Loucy (cell line): ENCODE data around the gene TNIP2.

ENCODE experiments used
- H2AFZ ChIP-seq: fragments of 200-600 bp; sonication (generic); 2 replicates; pipeline ENCODE4 v1.6.0; 2016; ENCODE audit warnings: antibody characterized with exemption, mild to moderate bottlenecking, low read length, moderate library complexity
- H3F3A ChIP-seq: fragments of 200-600 bp; 2 replicates; pipeline ENCODE4 v1.6.0; 2016; ENCODE audit warnings: antibody characterized with exemption, low read depth, mild to moderate bottlenecking
- H3K27me3 ChIP-seq: fragments of 200-600 bp; sonication (generic); 2 replicates; pipeline ENCODE4 v1.6.1; 2014; ENCODE audit warnings: low read length, mild to moderate bottlenecking; ENCODE audit not compliant: insufficient read depth, poor library complexity, severe bottlenecking
- H3K36me3 ChIP-seq: fragments of 200-600 bp; sonication (generic); 2 replicates; pipeline ENCODE4 v1.6.1; 2016; ENCODE audit warnings: low read length; ENCODE audit not compliant: insufficient read depth
- H3K4me1 ChIP-seq: fragments of 200-600 bp; sonication (generic); 2 replicates; pipeline ENCODE4 v1.5.1; 2014; ENCODE audit warnings: low read length, mild to moderate bottlenecking; ENCODE audit not compliant: insufficient read depth, poor library complexity, severe bottlenecking
- H3K4me2 ChIP-seq: fragments of 200-600 bp; sonication (generic); 2 replicates; pipeline ENCODE4 v1.6.0; 2014; ENCODE audit warnings: antibody characterized with exemption, low read length, low read depth, mild to moderate bottlenecking; ENCODE audit not compliant: poor library complexity, severe bottlenecking
- H3K4me3 ChIP-seq: fragments of 200-600 bp; sonication (generic); 2 replicates; pipeline ENCODE4 v1.5.1; 2014; ENCODE audit warnings: low read length, mild to moderate bottlenecking, mixed read lengths; ENCODE audit not compliant: poor library complexity, severe bottlenecking
- H3K79me2 ChIP-seq: fragments of 200-600 bp; sonication (generic); 2 replicates; pipeline ENCODE4 v1.6.1; 2014; ENCODE audit warnings: low read length; ENCODE audit not compliant: insufficient read depth
- H3K9ac ChIP-seq: fragments of 200-600 bp; sonication (generic); 2 replicates; pipeline ENCODE4 v1.6.0; 2014; ENCODE audit warnings: mild to moderate bottlenecking, low read depth, low read length, moderate library complexity; ENCODE audit not compliant: poor library complexity, severe bottlenecking
- H3K9me2 ChIP-seq: fragments of 200-600 bp; sonication (generic); replicated peaks from 2 replicates; pipeline ENCODE4 v1.6.1; 2016; ENCODE audit warnings: low read depth, low read length, mixed read lengths
- H3K9me3 ChIP-seq: fragments of 200-600 bp; sonication (generic); 2 replicates; pipeline ENCODE4 v1.6.1; 2014; ENCODE audit warnings: mild to moderate bottlenecking, antibody characterized with exemption, low read length, low read depth; ENCODE audit not compliant: insufficient read depth
- H4K20me1 ChIP-seq: fragments of 200-600 bp; sonication (generic); 2 replicates; pipeline ENCODE4 v1.6.0; 2014; ENCODE audit warnings: antibody characterized with exemption, low read length, mild to moderate bottlenecking; ENCODE audit not compliant: insufficient read depth, poor library complexity, severe bottlenecking
- CTCF ChIP-seq: fragments of 200-600 bp; sonication (generic); conservative IDR thresholded peaks from 2 replicates; pipeline ENCODE4 v1.5.1; 2014; ENCODE audit warnings: mild to moderate bottlenecking, antibody characterized with exemption, low read length
- EZH2phosphoT487 ChIP-seq: fragments of 200-600 bp; IDR thresholded peaks from 2 replicates; pipeline ENCODE4 v1.6.1; 2018; ENCODE audit warnings: antibody characterized with exemption, mild to moderate bottlenecking, moderate library complexity, borderline replicate concordance

The TNIP2 gene

DNA sequence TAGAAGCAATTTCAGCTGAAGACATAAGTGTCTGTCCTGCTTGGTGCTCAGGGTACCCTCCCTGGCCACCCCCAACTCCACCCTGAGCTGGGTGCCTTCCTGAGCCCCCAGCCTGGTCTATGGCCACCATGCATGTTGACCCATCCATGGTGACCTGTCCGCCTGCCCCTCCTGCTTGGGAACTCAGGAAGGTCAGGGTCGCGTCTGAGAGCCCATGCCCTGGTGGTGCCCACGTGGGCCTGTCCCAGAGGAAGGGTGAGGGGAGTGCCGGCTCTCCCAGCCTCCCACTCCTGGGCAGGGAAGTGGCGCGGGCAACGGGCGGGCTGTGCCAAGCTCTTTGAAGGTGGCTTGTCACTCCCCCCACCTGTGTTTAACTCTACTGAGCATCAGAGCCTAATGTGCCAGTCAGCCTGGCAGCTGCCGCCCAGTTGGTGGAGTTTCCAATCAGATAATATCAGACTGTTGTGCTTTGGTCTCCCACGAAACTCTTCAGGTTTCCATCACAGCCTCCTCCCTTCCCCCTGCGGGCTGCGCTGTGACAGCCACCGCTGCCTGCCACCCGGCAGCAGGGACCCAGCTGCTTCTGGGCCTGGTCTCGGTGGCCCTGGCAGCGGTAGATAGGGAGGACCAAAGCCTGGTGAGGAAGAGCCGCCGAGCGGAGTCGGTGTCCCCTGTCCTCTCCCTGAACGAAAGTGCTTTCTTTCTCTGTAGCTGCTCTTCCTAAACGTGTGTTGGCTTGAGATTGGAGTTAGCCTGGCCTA, 41.6 kb upstream of the TNIP2 start:
- TF ChIP-seq CTCF: no peak
- no peak for TF ChIP-seq EZH2phosphoT487
- Histone ChIP-seq H3K27me3 (no peaks in the 10 kb centered on the region), H4K20me1 (no peaks in the 10 kb centered on the region), H3K79me2 (no peaks in the 10 kb centered on the region), H3K36me3 (no peaks in the 10 kb centered on the region), H3K4me1 (peaks cover 50% of the 10 kb centered on the region), H3F3A (no peaks in the 10 kb centered on the region), H3K9me2 (no peaks in the 10 kb centered on the region), H3K9me3 (no peaks in the 10 kb centered on the region), H3K4me3 (no peak overlapping the region), H2AFZ (no peak overlapping the region), H3K4me2 (no peak overlapping the region), H3K9ac (no peak overlapping the region)

GRCh38 chr4:2796849-2797544, 40.9 kb upstream of the TNIP2 start:
- Histone ChIP-seq H3K9me2 (no peaks in the 10 kb centered on the region), H2AFZ (no peak overlapping the region), H3K9ac (no peak overlapping the region)

More at GRCh38 chr4:2796849-2797544, 40.9 kb upstream of the TNIP2 start:
- no peak overlapping the region for H3K4me3 ChIP-seq
- no peaks in the 10 kb centered on the region for H4K20me1 ChIP-seq
- H3K4me1 ChIP-seq: peaks cover 56% of the 10 kb centered on the region
- H3F3A ChIP-seq: no peaks in the 10 kb centered on the region
- H3K9me3 ChIP-seq: no peaks in the 10 kb centered on the region
- no peaks in the 10 kb centered on the region for H3K36me3 ChIP-seq
- H3K79me2 ChIP-seq: no peaks in the 10 kb centered on the region
- TF ChIP-seq CTCF: no peak
- no peak for TF ChIP-seq EZH2phosphoT487
- H3K27me3 ChIP-seq: no peaks in the 10 kb centered on the region
- no peak overlapping the region for H3K4me2 ChIP-seq
